Inflammatory macrophage treated with lipopolysaccharide for 1 hour (primary cell): ENCODE measurements around the gene CCDC88C.
"Not testable (repeated sequence)": the region's sequence is repeated elsewhere in the genome, so short reads cannot be mapped to it uniquely, and the experiment has no call there.

Experiments used
- DNase-seq, 2 donors: peaks; one replicate each; pipeline ENCODE4 v3.0.0-alpha.2; 2020 to 2022

Gene CCDC88C

GRCh38 chr14:91417983-91418386 lies 365 bp upstream of the CCDC88C start:
- no peak for DNase-seq

- no peak for DNase-seq
Measured at GRCh38 chr14:91416744-91417119, 888 bp downstream of the CCDC88C start.

GRCh38 chr14:91415794-91416743 lies 1.6 kb downstream of the CCDC88C start:
- DNase-seq: no peak

GRCh38 chr14:91414475-91414833 lies 3.2 kb downstream of the CCDC88C start:
- no peak for DNase-seq

GRCh38 chr14:91413547-91414474 lies 3.8 kb downstream of the CCDC88C start:
- DNase-seq: no peak

- DNase-seq: no peak
Measured at GRCh38 chr14:91412939-91413338, 4.7 kb downstream of the CCDC88C start.

- no peak for DNase-seq
Measured at GRCh38 chr14:91410771-91411536, 6.7 kb downstream of the CCDC88C start.

GRCh38 chr14:91409928-91410718 lies 7.5 kb downstream of the CCDC88C start:
- DNase-seq: no peak

- DNase-seq: not testable (repeated sequence)
Measured at GRCh38 chr14:91409240-91409639, 8.4 kb downstream of the CCDC88C start.

- DNase-seq: no peak
Measured at GRCh38 chr14:91406982-91407381, 10.6 kb downstream of the CCDC88C start.

- DNase-seq: no peak
Measured at GRCh38 chr14:91406451-91406850, 11.2 kb downstream of the CCDC88C start.

- no peak for DNase-seq
Measured at GRCh38 chr14:91405724-91406435, 11.7 kb downstream of the CCDC88C start.

- DNase-seq: no peak
Measured at GRCh38 chr14:91405241-91405721, 12.3 kb downstream of the CCDC88C start.

GRCh38 chr14:91402771-91403600 lies 14.6 kb downstream of the CCDC88C start:
- no peak for DNase-seq

- no peak for DNase-seq
Measured at GRCh38 chr14:91402348-91402747, 15.3 kb downstream of the CCDC88C start.

- no peak for DNase-seq
Measured at GRCh38 chr14:91401751-91402150, 15.9 kb downstream of the CCDC88C start.

GRCh38 chr14:91400696-91401095 lies 16.9 kb downstream of the CCDC88C start:
- DNase-seq: no peak

GRCh38 chr14:91399868-91400640 lies 17.6 kb downstream of the CCDC88C start:
- no peak for DNase-seq

GRCh38 chr14:91398707-91399106 lies 18.9 kb downstream of the CCDC88C start:
- no peak for DNase-seq
